Activated CD4-positive, CD25-positive, alpha-beta regulatory T cell (primary cell): ENCODE measurements around the gene IFNA14.
"Not testable (repeated sequence)": the region's sequence is repeated elsewhere in the genome, so short reads cannot be mapped to it uniquely, and the experiment has no call there.

ENCODE experiments used
- DNase-seq, 4 experiments: peaks; one replicate each; lab custom pipeline; 2025; lab: John Stamatoyannopoulos, UW

The IFNA14 gene

DNA sequence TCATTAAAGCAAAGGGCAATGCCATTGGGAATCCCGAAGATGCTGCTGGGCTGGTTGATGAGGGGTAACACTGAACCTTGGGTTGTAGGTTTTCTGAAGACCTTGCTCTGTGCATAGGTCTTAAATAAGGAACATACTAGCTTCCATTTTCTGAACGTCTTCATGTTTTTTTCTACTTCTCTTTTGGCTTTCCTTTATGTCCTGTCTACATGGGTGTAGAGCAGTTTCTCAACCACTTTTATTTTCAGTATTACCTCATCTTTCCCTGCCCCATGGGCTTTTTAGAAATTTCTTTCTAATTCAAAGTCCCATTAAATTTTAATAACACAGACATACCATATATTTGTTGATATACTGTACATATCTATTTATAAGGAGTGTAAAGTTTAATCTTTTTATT, at the start of gene IFNA14:
Gene IFNA14, minus strand, starts transcription at position 95 of the 400 bp plus-strand sequence. Its CDS starts 70 bp downstream, at position 25.
- DNase-seq, result no peak

DNA sequence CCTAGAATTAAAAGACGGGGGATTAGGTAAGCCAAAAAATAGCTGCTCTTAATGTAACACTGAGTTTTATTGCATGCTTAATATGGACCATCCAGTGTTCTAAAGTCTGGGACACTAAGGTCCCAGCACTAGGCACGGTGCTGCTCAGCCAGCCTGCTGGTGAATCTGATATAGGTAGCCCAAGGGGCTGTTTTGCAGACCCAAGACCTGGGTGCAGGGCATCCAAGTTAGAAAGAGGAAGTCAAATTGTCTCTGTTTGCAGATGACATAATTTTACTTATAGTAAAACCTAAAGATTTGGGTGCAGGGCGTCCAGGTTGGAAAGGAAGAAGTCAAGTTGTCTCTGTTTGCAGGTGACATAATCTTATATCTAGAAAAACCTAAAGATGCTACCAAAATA, 47.5 kb upstream of the IFNA14 start:
- DNase-seq, result no peak

DNA sequence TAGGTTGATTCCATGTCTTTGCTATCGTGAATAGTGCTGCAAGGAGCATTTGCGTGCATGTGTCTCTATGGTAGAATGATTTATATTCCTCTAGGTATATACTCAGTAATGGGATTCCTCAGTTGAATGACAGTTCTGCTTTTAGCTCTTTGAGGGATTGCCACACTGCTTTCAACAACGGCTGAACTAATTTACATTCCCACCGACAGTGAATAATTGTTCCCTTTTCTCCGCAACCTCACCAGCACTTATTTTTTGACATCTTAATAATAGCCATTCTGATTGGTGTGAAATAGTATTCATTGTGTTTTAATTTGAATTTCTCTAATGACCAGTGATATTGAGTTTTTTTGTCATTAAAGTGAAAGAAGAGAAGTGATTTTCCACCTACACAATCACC, 46.9 kb upstream of the IFNA14 start:
- no peak for DNase-seq

DNA sequence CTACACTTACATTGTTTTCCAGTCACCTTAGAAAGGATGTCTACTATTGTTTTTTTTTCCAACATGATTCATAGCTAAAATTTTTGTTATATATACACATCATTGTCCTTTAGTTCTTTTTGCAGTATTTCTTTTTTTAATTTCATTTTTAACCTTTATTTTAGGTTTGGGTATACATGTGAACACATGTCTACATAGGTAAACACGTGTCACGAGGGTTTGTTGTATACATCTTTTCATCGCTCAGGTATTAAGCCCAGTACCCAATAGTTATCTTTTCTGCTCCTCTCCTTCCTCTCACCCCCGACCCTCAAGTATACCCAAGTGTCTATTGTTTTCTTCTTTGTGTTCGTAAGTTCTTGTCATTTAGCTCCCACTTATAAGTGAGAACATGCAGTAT, 46.3 kb upstream of the IFNA14 start:
- DNase-seq, result no peak

DNA sequence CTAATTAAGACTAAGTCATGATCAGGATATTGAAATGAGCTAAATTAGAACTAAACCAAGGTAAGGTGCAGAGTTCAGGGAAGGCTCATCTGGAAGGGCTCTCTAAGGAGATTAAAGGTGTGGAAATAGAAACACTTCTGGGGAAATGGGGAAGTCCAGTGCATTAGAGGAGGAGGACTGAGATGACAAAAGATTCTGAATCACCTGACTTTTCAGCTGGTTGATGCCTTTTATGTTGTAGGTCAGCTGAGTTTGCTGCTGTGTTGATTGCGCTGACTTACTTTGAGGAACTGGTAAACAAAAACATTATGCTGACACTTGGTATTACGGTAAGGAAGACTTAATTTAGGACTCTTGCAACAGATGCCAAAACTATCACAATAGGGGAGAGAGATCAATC, 41.5 kb upstream of the IFNA14 start:
- DNase-seq, result no peak

DNA sequence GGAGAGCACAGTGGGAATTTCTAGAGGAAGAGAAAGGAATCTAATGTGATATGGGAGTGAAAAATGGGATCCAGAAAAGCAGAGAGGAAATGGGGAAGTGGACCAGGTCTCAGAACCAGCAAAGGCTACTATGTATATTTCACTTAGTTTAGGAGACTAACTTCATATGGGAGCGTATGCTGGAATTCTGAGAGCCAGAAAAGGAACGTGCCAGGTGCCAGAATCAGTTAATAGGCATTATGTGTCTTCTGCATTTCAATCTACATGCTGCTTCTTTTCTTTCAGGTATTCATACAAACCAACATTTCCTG, 28.5 kb upstream of the IFNA14 start:
- no peak for DNase-seq

GRCh38 chr9:21267485-21268346, 27.9 kb upstream of the IFNA14 start:
- no peak for DNase-seq

DNA sequence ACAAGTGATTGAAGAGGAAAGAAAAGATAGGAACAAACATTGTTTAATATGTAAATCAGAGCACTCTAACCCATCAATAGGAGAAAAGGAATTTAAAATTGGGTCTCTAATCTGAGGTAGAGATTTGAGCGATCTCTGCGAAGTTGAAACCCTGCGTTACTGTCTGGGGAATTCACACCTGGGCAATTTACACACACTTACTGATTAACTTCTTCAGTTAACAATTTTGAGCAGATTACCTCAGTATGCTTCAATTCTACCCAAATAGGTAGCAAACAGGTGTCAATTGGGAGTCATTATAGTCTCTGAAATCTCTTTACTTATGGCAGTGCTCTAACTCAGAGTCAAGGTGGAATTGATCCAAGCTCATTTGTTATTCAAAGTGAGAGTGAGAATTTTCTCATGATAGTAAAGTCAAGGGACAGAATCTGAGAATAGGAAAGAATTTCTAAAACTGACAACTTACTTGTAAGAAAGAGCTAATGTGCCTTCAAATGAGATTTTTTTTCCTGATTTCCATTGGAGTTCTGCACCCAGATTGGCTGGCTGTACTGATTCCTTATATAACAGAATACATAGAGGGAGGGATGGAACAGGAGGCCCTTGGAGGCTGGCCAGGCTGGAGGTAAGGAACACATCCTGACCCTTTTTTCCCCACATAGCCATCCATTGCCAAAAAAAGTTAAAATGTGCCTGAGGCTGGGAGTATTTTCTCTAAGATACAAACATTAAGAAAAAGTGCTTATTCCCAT, 27.1 kb upstream of the IFNA14 start:
- no peak for DNase-seq

- DNase-seq, result no peak
Measured at GRCh38 chr9:21265421-21266189, 25.8 kb upstream of the IFNA14 start.

DNA sequence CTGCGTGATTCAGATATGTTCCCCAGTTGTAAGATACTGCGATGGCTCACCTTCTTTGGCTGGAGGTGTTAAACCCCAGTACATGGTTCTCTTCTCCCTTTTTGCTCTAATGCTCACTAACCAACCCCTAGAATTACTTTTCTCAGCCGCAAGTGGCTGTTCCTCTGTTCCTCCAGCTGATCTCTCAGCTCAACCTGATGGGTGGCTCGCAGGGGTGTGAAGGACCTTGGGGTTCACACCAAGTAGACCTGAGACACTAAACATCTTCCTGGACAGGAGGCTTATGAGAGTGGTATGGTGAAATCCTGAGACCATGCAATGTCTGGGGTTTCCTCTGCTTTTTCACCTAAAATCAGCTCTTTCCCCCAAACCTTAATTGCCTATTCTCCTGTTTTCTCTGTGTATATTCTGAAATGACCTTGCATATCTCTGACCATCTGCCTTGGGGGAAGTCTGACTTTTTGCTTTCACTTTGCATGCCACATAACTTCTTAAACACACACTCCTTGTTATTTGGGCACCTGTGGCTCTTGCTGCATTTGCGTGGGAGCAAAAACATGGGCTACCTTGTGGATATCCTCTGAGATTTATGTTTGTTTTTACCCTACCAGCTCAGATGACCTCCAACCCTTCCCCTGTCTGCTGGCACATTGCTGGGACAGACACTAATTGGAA, 15.9 kb upstream of the IFNA14 start:
- no peak for DNase-seq

GRCh38 chr9:21252721-21253547, 13.1 kb upstream of the IFNA14 start:
- DNase-seq, result no peak

DNA sequence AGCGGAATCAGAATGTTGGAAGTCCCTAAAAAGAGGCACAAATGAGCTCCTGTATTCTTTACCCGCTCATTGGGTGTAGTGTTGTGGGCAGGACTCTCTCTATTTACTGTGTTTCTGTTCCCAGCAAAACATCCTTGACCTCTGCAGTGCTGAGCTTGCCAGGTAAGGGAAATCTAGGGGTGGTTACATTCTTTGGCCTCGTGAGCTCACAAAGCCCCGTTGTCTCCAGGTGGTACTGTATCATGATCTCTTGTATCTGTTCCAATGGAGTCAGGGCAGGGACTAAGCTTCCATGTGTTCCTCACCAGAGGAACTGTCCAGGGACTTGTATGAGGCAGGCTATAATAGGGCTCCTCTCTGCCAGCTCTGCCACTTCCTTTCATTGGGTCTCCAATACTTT, 11.8 kb upstream of the IFNA14 start:
- no peak for DNase-seq

DNA sequence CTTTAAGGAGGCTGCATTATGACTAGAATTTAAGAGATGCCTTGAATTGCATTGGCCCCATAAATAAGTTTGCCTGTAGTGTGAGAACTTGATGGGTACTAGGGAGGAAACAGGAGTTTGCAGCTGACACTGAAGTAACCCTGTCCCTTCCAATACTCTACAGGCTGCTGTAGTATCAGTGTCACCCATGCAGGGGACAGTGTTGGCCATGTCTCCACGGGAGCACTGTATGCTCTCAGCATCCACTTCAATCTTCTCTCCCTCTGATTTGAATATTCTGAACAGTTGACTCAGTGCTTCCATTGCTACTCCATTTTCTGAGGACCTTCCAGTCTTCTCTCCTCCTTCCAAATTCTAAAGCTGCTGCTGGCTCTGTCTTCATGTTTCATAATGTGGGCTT, 11.4 kb upstream of the IFNA14 start:
- DNase-seq, result no peak

DNA sequence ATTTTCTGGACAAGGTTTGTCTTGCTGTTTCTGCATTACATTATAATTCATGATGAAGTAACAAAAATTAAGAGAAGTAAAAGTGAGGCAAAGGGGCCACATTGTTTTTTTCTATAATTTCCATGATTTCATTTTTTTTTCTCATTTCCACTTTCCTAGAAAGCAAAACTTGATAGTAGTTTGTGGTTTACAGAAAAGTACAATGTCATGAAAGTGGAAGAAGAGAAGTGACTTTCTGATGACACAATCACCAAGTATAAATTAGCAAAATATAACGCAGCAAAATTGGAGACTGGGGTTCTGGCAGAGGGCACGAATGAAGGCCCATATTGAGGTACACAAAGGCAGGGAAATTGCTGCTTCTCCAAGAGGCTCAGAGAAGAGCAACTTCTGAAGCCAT, 5.0 kb upstream of the IFNA14 start:
- DNase-seq, result no peak

GRCh38 chr9:21236360-21236714, 3.5 kb downstream of the IFNA14 start:
- not testable (repeated sequence) for DNase-seq

GRCh38 chr9:21235468-21236359, 4.1 kb downstream of the IFNA14 start:
- DNase-seq, result not testable (repeated sequence)

DNA sequence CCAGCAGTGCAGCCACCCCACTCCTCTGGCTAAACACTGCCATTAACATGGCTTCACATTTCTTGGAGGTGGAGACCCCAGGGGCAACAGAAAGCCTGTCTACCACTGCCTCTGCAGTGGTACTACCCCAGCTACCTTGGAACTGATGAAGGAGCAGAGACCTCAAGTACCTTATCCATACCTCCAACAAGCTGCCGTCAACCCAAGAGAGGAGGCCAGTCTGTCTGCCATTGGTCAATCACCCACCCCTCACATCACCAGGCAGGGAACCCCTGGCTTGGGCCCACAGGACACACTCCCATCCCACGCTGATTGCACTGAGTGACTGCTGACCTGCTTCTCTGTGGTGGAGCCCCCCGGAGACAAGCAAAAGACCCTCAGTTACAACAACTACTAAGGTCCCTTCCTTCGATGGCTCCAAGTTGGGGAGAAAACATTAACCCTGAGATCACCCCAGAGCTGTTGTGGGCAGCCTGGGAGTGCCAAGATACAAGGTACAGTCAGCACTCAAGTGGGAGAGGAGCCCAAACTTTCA, 5.6 kb downstream of the IFNA14 start:
- DNase-seq, result no peak

DNA sequence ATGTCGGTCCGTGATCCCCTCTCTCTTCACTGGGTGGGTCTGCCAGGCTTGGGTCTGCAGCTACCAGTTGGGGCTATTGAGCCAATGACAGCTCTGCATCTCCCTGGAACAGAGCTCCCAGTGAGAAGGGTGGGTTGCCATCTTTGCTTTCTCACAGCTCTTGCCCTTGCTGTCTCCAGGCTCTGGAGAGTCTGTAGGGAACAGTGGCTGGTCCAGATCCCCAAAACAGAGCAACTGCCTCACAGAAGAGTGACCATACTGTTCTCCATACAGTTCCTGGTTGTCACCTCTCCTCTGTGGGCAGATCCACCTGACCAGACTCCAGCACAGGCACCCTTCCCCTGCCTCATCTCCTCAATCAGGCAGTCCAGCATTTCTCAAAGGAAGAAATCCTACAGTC, 6.5 kb downstream of the IFNA14 start:
- DNase-seq, result no peak

GRCh38 chr9:21228122-21228521, 11.7 kb downstream of the IFNA14 start, which contains the start of gene IFNA17:
Gene IFNA17, minus strand, starts transcription at chr9:21228222. Its CDS starts 49 bp downstream, at chr9:21228173.
- DNase-seq, result no peak

DNA sequence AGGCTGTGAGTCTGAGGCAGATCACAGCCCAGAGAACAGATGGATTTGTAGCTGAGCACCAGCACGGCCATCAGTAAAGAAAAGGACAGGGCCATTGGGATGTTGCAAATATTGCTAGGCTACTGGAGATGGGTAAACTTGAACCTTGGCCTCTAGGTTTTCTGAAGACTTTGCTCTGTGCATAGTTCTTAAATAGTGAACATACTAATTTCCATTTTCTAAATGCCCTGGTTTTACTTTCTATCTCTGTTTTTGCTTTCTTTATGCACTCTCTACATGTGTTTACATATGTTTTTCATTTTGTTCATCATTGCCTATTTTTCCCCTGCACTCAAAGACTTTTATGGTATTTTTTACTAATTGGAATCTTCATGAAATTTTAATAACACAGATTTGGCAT, 22.6 kb downstream of the IFNA14 start, which contains the start of gene IFNA16:
Gene IFNA16, minus strand, starts transcription at position 101 of the 400 bp plus-strand sequence. Its CDS starts 6 bp downstream, at position 95.
- not testable (repeated sequence) for DNase-seq
